HepG2 (cell line): ENCODE data around the gene TBC1D22A. TPM values are rescaled to one million over a fixed set of nuclear protein-coding genes. Genes with fewer than 3 reads are reported as not detected.

Source experiments
- ATAC-seq: fragments of 200-7000 bp; cut with Tn5 transposase; 3 replicates; pipeline ENCODE4 v1.9.1; 2020; ENCODE audit warnings: mild to moderate bottlenecking, moderate library complexity
- BruUV-seq: library from RNA; stranded (reverse); fragments of 400-500 nt; replicated peaks from 2 replicates; lab custom pipeline; 2021; lab: Mats Ljungman, UMichigan
- CTCF ChIA-PET: fragments of 300-600 bp; formaldehyde crosslinking; extraction: SDS; loops from one replicate; lab custom pipeline; 2021; ENCODE audit warnings: low total read pairs, inconsistent platforms, low intra/inter-chr PET ratio; lab: Yijun Ruan, JAX
- POLR2A ChIA-PET: fragments of 350-600 bp; sonication (Branson Sonifier 250); formaldehyde crosslinking; loops from one replicate; lab custom pipeline; 2020; ENCODE audit warnings: antibody characterized with exemption, inconsistent platforms; lab: Yijun Ruan, JAX
- DNase-seq: peaks from one replicate; pipeline ENCODE4 v3.0.0-alpha.2; 2015; ENCODE audit warnings: low spot score
- FAIRE-seq: peaks from 3 replicates; lab custom pipeline; 2011; peaks lifted over from hg19 to GRCh38; lab: Jason Lieb, UNC
- H2AFZ ChIP-seq: one replicate; pipeline ENCODE4 v1.6.1; 2011; ENCODE audit warnings: low read length, inconsistent platforms
- H3K27ac ChIP-seq: fragments of 300-600 bp; 3 replicates; pipeline ENCODE4 v1.8.0; 2011; ENCODE audit warnings: mixed run types, mild to moderate bottlenecking, mixed read lengths, low read length, inconsistent platforms; ENCODE audit not compliant: insufficient read depth; ENCODE audit errors: extremely low read length
- H3K27me3 ChIP-seq, 2 experiments: fragments of 200-600 bp in 1 of 2; 2 replicates in 1 of 2; 3 replicates in 1 of 2; pipeline versions ENCODE4 v1.6.0 to v1.8.0; 2011; ENCODE audit warnings: low read length in 2 of 2, mild to moderate bottlenecking in 2 of 2, moderate library complexity in 2 of 2, inconsistent platforms in 1 of 2; ENCODE audit not compliant: insufficient read depth in 2 of 2, control insufficient read depth in 1 of 2
- H3K36me3 ChIP-seq, 2 experiments: fragments of 200-600 bp in 1 of 2; replicated peaks in 1 of 2; 2 replicates in 1 of 2; 3 replicates in 1 of 2; pipeline versions ENCODE4 v1.5.1 to v1.8.0; 2011; ENCODE audit warnings: low read length in 2 of 2, inconsistent platforms in 1 of 2; ENCODE audit not compliant: insufficient read depth in 2 of 2, control insufficient read depth in 1 of 2
- H3K4me1 ChIP-seq: 2 replicates; pipeline ENCODE4 v1.5.1; 2012; ENCODE audit warnings: low read length, inconsistent platforms; ENCODE audit not compliant: insufficient read depth
- H3K4me2 ChIP-seq: 2 replicates; pipeline ENCODE4 v1.6.0; 2011; ENCODE audit warnings: low read depth, low read length, inconsistent platforms
- H3K4me3 ChIP-seq, 3 experiments: fragments of 200-600 bp in 1 of 3; sonication (generic), shearing (Covaris generic) in 1 of 3; replicated peaks in 1 of 3; 2 replicates each; pipeline ENCODE4 v1.5.1; 2011 to 2016; ENCODE audit warnings: low read length in 3 of 3, inconsistent platforms in 2 of 3, low read depth in 2 of 3, mild to moderate bottlenecking in 2 of 3, control low read depth in 1 of 3, mixed read lengths in 1 of 3; ENCODE audit not compliant: insufficient read depth in 1 of 3
- H3K79me2 ChIP-seq: one replicate; pipeline ENCODE4 v1.6.1; 2011; ENCODE audit warnings: low read length, inconsistent platforms; ENCODE audit not compliant: insufficient read depth
- H3K9ac ChIP-seq: 2 replicates; pipeline ENCODE4 v1.6.0; 2011; ENCODE audit warnings: mild to moderate bottlenecking, low read depth, low read length, inconsistent platforms; ENCODE audit not compliant: insufficient read depth
- H3K9me3 ChIP-seq: 2 replicates; pipeline ENCODE4 v1.5.1; 2012; ENCODE audit warnings: mild to moderate bottlenecking, low read length
- H4K20me1 ChIP-seq: 2 replicates; pipeline ENCODE4 v1.6.0; 2011; ENCODE audit warnings: inconsistent platforms, mild to moderate bottlenecking, low read length, moderate library complexity; ENCODE audit not compliant: insufficient read depth
- TEAD3 ChIP-seq: optimal IDR thresholded peaks from 2 replicates; pipeline ENCODE3; 2016; ENCODE audit warnings: borderline replicate concordance
- ZFP37 ChIP-seq: sonication (generic); formaldehyde crosslinking; IDR thresholded peaks from 2 replicates; pipeline ENCODE4 v1.4.0; 2020; ENCODE audit warnings: missing genetic modification reagents, borderline replicate concordance
- ZNF687 ChIP-seq: sonication (generic); formaldehyde crosslinking; IDR thresholded peaks from 2 replicates; pipeline ENCODE4 v1.5.1; 2020; ENCODE audit warnings: mild to moderate bottlenecking, missing genetic modification reagents, moderate library complexity
- WGBS: methylation state at CpG from one replicate; pipeline ENCODE4 v1.1.6; 2017; ENCODE audit warnings: low lambda C conversion rate; 5-methylcytosine and 5-hydroxymethylcytosine counted together
- in situ Hi-C: cut with HindIII; loops from 2 replicates; pipeline ENCODE4 v1.10.0; 2017; ENCODE audit warnings: low pct_unique_long_range_greater_than_20kb; ENCODE audit not compliant: extremely low pct_ligation_motif_present
- intact Hi-C: fragments of 100-400 bp; cut with micrococcal nuclease; formaldehyde crosslinking; loops from one replicate; pipeline ENCODE4 v1.10.0; 2022; ENCODE audit not compliant: unreplicated experiment
- polyA plus RNA-seq, 8 experiments: library from polyadenylated mRNA; depleted of rRNA in 3 of 8; stranded (reverse) in 7 of 8; unstranded in 1 of 8; fragments of >200 nt; fragmentation: Illumina TruSeq in 4 of 8; extraction: Trizol in 4 of 8; gene quantifications; 2 replicates each; pipeline versions ENCODE4 v1.2.1 to v1.2.3, GENCODE V29; 2011 to 2016; ENCODE audit warnings: low read depth in 4 of 8, missing spikeins in 1 of 8, mixed read lengths in 1 of 8; ENCODE audit not compliant: insufficient read depth in 1 of 8
- total RNA-seq, 5 experiments: library from RNA; depleted of rRNA; stranded (reverse); fragments of >200 nt; fragmentation: Illumina TruSeq; extraction: Trizol; gene quantifications; 2 replicates each; pipeline ENCODE4 v1.2.3, GENCODE V29; 2016; ENCODE audit warnings: low read depth in 1 of 5

The TBC1D22A gene
- total and polyA plus RNA-seq, 2 of the 13 experiments (the other 11 are each of a cell fraction or from before 2014, with no cell fraction given) = 17.3 to 18.0 TPM

- 100% methylated on average over 4 of the region's 14 CpGs for WGBS
- Histone ChIP-seq H3K9ac (no peak overlapping the region), H2AFZ (no peak overlapping the region), H3K79me2 (no peaks in the 10 kb centered on the region), H3K36me3 (no peaks in the 10 kb centered on the region; a peak in 2 of 5 replicates), H3K4me3 (no peak overlapping the region), H3K4me1 (no peaks in the 10 kb centered on the region), H3K9me3 (no peaks in the 10 kb centered on the region), H3K27me3 (no peaks in the 10 kb centered on the region), H3K27ac (no peak overlapping the region), H3K4me2 (no peak overlapping the region), H4K20me1 (peaks cover 1% of the 10 kb centered on the region; the same call in 1 of the 2 replicates)
- ChIA-PET POLR2A (no interaction called here), CTCF (no interaction called here)
- intact Hi-C loops (no loop called here), in situ Hi-C loops (no loop called here)
- peak; percentile 19 for TF ChIP-seq TEAD3 (CRISPR knock-in tag)
- peak; percentile 10; the same call in 1 of the 2 replicates for TF ChIP-seq ZNF687
- TF ChIP-seq ZFP37 (CRISPR knock-in tag) = no peak
- no peak for DNase-seq
- ATAC-seq = peak; percentile 26; the same call in 1 of the 3 replicates
- BruUV-seq = no TSS peak
- FAIRE-seq = no peak
Observed at GRCh38 chr22:47174671-47175112, 412.2 kb downstream of the TBC1D22A start.
